Peyer's patch (tissue), 4 donors: ENCODE measurements around the gene PLXNA2. TPM values are rescaled to one million over a fixed set of nuclear protein-coding genes. Genes with fewer than 3 reads are reported as not detected.

Experiments
- DNase-seq, 3 donors: peaks; one replicate each; pipeline ENCODE4 v3.0.0-alpha.2; 2017 to 2019
- H3K27ac ChIP-seq, 4 donors: fragments of 200-600 bp; sonication (generic); one replicate each; pipeline ENCODE4 v1.5.1; 2016 to 2019
- H3K27me3 ChIP-seq, 2 donors: fragments of 200-600 bp; sonication (generic); one replicate each; pipeline ENCODE4 v1.5.1; 2019
- H3K36me3 ChIP-seq, 3 donors: fragments of 200-600 bp; sonication (generic); one replicate each; pipeline ENCODE4 v1.5.1; 2016 to 2019
- H3K4me1 ChIP-seq, 4 donors: fragments of 200-600 bp; sonication (generic); one replicate each; pipeline ENCODE4 v1.5.1; 2016 to 2019
- H3K4me3 ChIP-seq, 4 donors: fragments of 200-600 bp; sonication (generic); 1 replicate in 3 of 4; 2 replicates in 1 of 4; pipeline ENCODE4 v1.5.1; 2016 to 2019; ENCODE audit warnings: mild to moderate bottlenecking in 1 of 4
- H3K9me3 ChIP-seq, 4 donors: fragments of 200-600 bp; sonication (generic); one replicate each; pipeline ENCODE4 v1.5.1; 2016 to 2019; ENCODE audit warnings: mild to moderate bottlenecking in 1 of 4
- POLR2A ChIP-seq, 2 donors: fragments of 450-650 bp; IDR thresholded peaks; one replicate each; pipeline ENCODE4 v1.5.1; 2017; ENCODE audit warnings: antibody characterized with exemption in 2 of 2, mild to moderate bottlenecking in 2 of 2, moderate library complexity in 2 of 2
- total RNA-seq, 4 donors: library from RNA; depleted of rRNA; stranded (reverse); fragments of >200 nt; gene quantifications; one replicate each; pipeline ENCODE4 v1.1.0, GENCODE V29; 2016
- TF ChIP-seq, protein P1 (sequence below), 6 experiments: fragments of 450-650 bp in 4 of 6; fragments of 200-600 bp in 2 of 6; sonication (generic) in 1 of 6; IDR thresholded peaks; one replicate each; pipeline ENCODE4 v1.5.1; 2017 to 2019; ENCODE audit warnings: antibody characterized with exemption in 6 of 6, mild to moderate bottlenecking in 3 of 6, moderate library complexity in 1 of 6

Gene PLXNA2
- total RNA-seq, 4 donors from 2014 or later = 51.5 to 70.2 (median 62.5) TPM

DNA sequence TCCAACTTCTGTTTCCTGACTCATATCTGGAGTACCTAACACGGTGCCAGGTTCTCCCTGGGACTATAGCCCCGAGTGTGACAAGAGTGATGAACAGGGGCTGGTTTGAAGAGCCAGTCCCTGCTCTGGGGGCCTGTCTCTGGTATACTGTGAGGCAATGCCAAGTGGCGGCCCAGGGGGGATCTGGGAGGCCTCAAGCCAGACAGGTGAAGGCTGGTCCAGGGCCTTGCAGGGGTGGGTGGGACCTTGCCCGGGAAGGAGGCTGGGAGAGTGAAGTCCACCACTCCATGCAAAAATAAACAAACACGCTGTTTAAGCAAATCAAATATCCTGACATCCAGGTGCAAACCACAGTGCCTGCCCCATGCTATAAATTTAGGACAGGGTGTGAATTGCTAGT is 6.8 kb upstream of the PLXNA2 start:
- H3K4me1 ChIP-seq = no peaks in the 10 kb centered on the region
- no peaks in the 10 kb centered on the region for H3K9me3 ChIP-seq
- H3K27me3 ChIP-seq = no peaks in the 10 kb centered on the region
- DNase-seq = no peak
- TF ChIP-seq, protein P1, sequence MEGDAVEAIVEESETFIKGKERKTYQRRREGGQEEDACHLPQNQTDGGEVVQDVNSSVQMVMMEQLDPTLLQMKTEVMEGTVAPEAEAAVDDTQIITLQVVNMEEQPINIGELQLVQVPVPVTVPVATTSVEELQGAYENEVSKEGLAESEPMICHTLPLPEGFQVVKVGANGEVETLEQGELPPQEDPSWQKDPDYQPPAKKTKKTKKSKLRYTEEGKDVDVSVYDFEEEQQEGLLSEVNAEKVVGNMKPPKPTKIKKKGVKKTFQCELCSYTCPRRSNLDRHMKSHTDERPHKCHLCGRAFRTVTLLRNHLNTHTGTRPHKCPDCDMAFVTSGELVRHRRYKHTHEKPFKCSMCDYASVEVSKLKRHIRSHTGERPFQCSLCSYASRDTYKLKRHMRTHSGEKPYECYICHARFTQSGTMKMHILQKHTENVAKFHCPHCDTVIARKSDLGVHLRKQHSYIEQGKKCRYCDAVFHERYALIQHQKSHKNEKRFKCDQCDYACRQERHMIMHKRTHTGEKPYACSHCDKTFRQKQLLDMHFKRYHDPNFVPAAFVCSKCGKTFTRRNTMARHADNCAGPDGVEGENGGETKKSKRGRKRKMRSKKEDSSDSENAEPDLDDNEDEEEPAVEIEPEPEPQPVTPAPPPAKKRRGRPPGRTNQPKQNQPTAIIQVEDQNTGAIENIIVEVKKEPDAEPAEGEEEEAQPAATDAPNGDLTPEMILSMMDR (IDR thresholded peaks at IDR 0.05) = no peak
- no peak for TF ChIP-seq POLR2A (IDR thresholded peaks at IDR 0.05)
- no peak overlapping the region for H3K27ac ChIP-seq
- H3K36me3 ChIP-seq = no peaks in the 10 kb centered on the region
- H3K4me3 ChIP-seq = no peak overlapping the region

DNA sequence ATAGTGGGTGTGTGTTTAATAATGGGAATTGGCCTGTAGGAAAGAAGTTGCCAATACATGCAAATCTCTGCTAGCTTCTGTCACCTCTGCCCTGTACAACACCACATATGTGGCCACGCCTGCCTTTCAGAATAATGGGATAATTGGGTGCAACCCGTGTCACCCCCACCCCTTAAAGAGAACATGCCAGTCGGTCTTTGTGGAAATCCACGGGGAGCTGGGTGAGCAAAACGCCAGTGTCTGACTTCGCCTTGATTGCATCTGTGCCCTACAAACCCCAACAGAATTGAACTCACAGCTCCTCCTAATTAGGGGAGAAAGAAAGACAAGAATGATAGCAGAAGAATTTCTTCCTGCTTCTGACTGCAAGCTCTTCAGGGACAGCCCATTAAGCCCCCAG is 6.4 kb upstream of the PLXNA2 start:
- H3K4me1 ChIP-seq = no peaks in the 10 kb centered on the region
- no peaks in the 10 kb centered on the region for H3K9me3 ChIP-seq
- H3K36me3 ChIP-seq = no peaks in the 10 kb centered on the region
- no peak for DNase-seq
- no peak overlapping the region for H3K27ac ChIP-seq
- TF ChIP-seq, protein P1 (IDR thresholded peaks at IDR 0.05) = no peak
- no peak for TF ChIP-seq POLR2A (IDR thresholded peaks at IDR 0.05)
- H3K27me3 ChIP-seq = no peaks in the 10 kb centered on the region
- H3K4me3 ChIP-seq = no peak overlapping the region

DNA sequence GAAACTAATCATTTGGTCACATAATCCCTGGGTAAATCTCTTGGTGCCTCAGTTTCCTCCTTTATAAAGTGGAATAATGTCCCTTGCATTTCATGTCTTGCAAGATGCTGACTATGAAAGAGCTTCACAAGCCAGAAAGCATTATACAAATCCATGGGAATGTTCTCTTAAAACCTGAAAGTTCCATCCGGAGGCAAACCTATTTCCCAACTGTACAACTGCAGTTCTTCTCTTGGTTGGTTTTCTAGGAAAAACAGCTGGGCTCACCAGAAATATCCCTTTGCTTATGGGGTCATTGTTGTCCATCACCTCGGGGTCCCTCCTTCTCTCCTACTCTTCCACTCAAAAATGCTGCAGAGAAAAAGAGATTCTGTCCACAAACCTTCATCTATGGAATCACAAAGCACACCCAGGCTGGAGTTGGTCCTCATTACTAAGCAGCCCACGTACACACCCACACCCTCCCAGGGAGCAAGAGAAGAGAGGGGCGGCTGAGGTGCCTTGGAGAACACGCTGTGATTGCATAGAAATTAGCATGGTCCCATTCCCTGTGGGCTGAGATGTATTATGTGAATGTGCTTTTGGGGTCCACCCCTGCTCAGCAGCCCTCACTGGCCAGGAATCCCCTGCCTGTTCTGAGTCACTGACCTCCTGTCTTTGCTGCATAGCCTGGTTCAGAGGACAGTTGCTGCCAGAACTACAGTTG is 5.0 kb upstream of the PLXNA2 start:
- Histone ChIP-seq H3K27me3 (no peaks in the 10 kb centered on the region), H3K4me3 (no peak overlapping the region), H3K9me3 (no peaks in the 10 kb centered on the region), H3K4me1 (no peaks in the 10 kb centered on the region), H3K36me3 (no peaks in the 10 kb centered on the region), H3K27ac (no peak overlapping the region)
- TF ChIP-seq, protein P1 (IDR thresholded peaks at IDR 0.05) = no peak
- no peak for TF ChIP-seq POLR2A (IDR thresholded peaks at IDR 0.05)
- DNase-seq = no peak

GRCh38 chr1:208248307-208248801 is 4.2 kb upstream of the PLXNA2 start:
- Histone ChIP-seq H3K27ac (no peak overlapping the region), H3K9me3 (no peaks in the 10 kb centered on the region), H3K4me1 (peaks cover 0 to 6% (median 0%) of the 10 kb centered on the region in 4 donors), H3K4me3 (no peak overlapping the region), H3K27me3 (no peaks in the 10 kb centered on the region), H3K36me3 (no peaks in the 10 kb centered on the region)
- TF ChIP-seq, protein P1 (IDR thresholded peaks at IDR 0.05) = no peak
- TF ChIP-seq POLR2A (IDR thresholded peaks at IDR 0.05) = no peak
- DNase-seq = no peak

DNA sequence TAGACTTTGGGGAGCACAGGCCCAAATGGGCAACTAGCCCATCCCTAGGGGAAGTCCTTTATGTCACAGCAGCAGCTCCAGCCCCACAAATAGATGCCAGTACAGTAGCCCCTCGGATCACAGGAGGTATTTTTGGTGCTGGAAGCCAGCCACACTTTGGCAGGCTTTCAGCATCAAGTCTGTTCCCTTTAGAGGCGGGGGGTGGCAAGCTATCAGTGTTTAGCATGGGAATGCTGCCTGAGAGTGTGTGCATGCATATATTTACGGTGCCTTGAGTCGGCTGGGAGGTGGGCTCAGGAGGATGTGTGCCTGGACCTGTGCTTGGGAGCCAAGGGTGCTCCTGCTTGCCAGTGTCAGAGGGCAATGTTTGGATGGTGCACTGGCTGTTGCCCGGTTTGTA is 3.5 kb upstream of the PLXNA2 start:
- H3K36me3 ChIP-seq = no peaks in the 10 kb centered on the region
- H3K4me1 ChIP-seq = peaks cover 0 to 10% (median 2%) of the 10 kb centered on the region in 4 donors
- no peaks in the 10 kb centered on the region for H3K9me3 ChIP-seq
- no peaks in the 10 kb centered on the region for H3K27me3 ChIP-seq
- TF ChIP-seq, protein P1 (IDR thresholded peaks at IDR 0.05) = no peak
- TF ChIP-seq POLR2A (IDR thresholded peaks at IDR 0.05) = no peak
- H3K27ac ChIP-seq = no peak overlapping the region
- no peak overlapping the region for H3K4me3 ChIP-seq
- DNase-seq = no peak
